NB4 (cell line): ENCODE measurements around the gene DIP2C.

Experiments
- CTCF ChIP-seq: IDR thresholded peaks from one replicate; pipeline ENCODE4 v1.5.1; 2012; ENCODE audit warnings: low read depth, low read length
- POLR2A ChIP-seq: IDR thresholded peaks from 2 replicates; pipeline ENCODE4 v1.6.1; 2011; ENCODE audit warnings: mild to moderate bottlenecking; ENCODE audit not compliant: insufficient read length; ENCODE audit errors: extremely low read depth
- TF ChIP-seq, protein P1 (sequence below): IDR thresholded peaks from 2 replicates; pipeline ENCODE4 v1.6.1; 2011; ENCODE audit warnings: low read depth, low read length

- TF ChIP-seq CTCF (no peak), POLR2A (no peak)
- TF ChIP-seq, protein P1, sequence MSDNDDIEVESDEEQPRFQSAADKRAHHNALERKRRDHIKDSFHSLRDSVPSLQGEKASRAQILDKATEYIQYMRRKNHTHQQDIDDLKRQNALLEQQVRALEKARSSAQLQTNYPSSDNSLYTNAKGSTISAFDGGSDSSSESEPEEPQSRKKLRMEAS, result no peak
These were observed 190.6 kb downstream of the DIP2C start for GRCh38 chr10:498760-499435.
